Femur (tissue), 1 donor: ENCODE data around the gene GADD45G.

Experiments
- DNase-seq: peaks from one replicate; pipeline ENCODE4 v3.0.0-alpha.2; 2017

GADD45G gene

GRCh38 chr9:89655056-89655989 lies 50.5 kb downstream of the GADD45G start:
- DNase-seq, result no peak
